K562 (cell line): Measurements from ENCODE around the gene EIF4EBP2. TPM values are rescaled to one million over a fixed set of nuclear protein-coding genes. Genes with fewer than 3 reads are reported as not detected.

ENCODE experiments used
- ATAC-seq: fragments of 200-7000 bp; cut with Tn5 transposase; 3 replicates; pipeline ENCODE4 v1.9.1; 2020; ENCODE audit warnings: moderate library complexity
- BruUV-seq: library from RNA; stranded (reverse); fragments of 400-500 nt; replicated peaks from 2 replicates; lab custom pipeline; 2021; lab: Mats Ljungman, UMichigan
- CTCF ChIA-PET: fragments of 300-600 bp; formaldehyde crosslinking; extraction: SDS; loops from one replicate; lab custom pipeline; 2021; ENCODE audit warnings: low intra/inter-chr PET ratio; lab: Yijun Ruan, JAX
- POLR2A ChIA-PET: fragments of 300-600, 350-650 bp; sonication (Branson Sonifier 250); formaldehyde crosslinking; extraction: SDS; loops from one replicate; lab custom pipeline; 2021; ENCODE audit warnings: antibody characterized with exemption, inconsistent platforms; lab: Yijun Ruan, JAX
- DNase-seq, 4 experiments: peaks; one replicate each; pipeline versions ENCODE4 v3.0.0 to v3.0.0-alpha.2; 2011 to 2018; ENCODE audit warnings: low spot score in 3 of 4, mixed read lengths in 3 of 4; ENCODE audit errors: extremely low read depth in 1 of 4
- FAIRE-seq: peaks from 2 replicates; lab custom pipeline; 2011; peaks lifted over from hg19 to GRCh38; lab: Jason Lieb, UNC
- H2AFZ ChIP-seq: 2 replicates; pipeline ENCODE4 v1.6.0; 2011; ENCODE audit warnings: low read depth, low read length, control low read depth, inconsistent platforms
- H3K27ac ChIP-seq: fragments of 200-600 bp; 3 replicates; pipeline ENCODE4 v1.8.0; 2011; ENCODE audit warnings: low read depth, mild to moderate bottlenecking, control low read depth, inconsistent platforms, low read length, moderate library complexity, mixed read lengths; ENCODE audit errors: extremely low read depth
- H3K27me3 ChIP-seq, 2 experiments: fragments of 300-600 bp in 1 of 2; 2 replicates in 1 of 2; 3 replicates in 1 of 2; pipeline versions ENCODE4 v1.6.0 to v1.8.0; 2011; ENCODE audit warnings: inconsistent platforms in 2 of 2, low read length in 2 of 2, mild to moderate bottlenecking in 1 of 2, mixed read lengths in 1 of 2, moderate library complexity in 1 of 2; ENCODE audit not compliant: control insufficient read depth in 2 of 2, insufficient read depth in 2 of 2
- H3K36me3 ChIP-seq: fragments of 300-600 bp; 3 replicates; pipeline ENCODE4 v1.8.0; 2011; ENCODE audit warnings: mild to moderate bottlenecking, low read length, inconsistent platforms; ENCODE audit not compliant: control insufficient read depth, insufficient read depth
- H3K4me1 ChIP-seq, 2 experiments: fragments of 200-600 bp in 1 of 2; replicated peaks in 1 of 2; 2 replicates in 1 of 2; 3 replicates in 1 of 2; pipeline versions ENCODE4 v1.5.1 to v1.8.0; 2011; ENCODE audit warnings: inconsistent platforms in 2 of 2, low read length in 2 of 2, mild to moderate bottlenecking in 1 of 2, mixed read lengths in 1 of 2, moderate library complexity in 1 of 2; ENCODE audit not compliant: control insufficient read depth in 2 of 2, insufficient read depth in 2 of 2
- H3K4me2 ChIP-seq: 2 replicates; pipeline ENCODE4 v1.6.1; 2011; ENCODE audit warnings: low read length, control low read depth, inconsistent platforms, mixed read lengths; ENCODE audit not compliant: insufficient read depth
- H3K4me3 ChIP-seq: fragments of 200-600 bp; sonication (generic), shearing (Covaris generic); 2 replicates; pipeline ENCODE4 v1.5.1; 2016; ENCODE audit warnings: control low read depth, inconsistent platforms
- H3K79me2 ChIP-seq: fragments of 200-600 bp; 3 replicates; pipeline ENCODE4 v1.8.0; 2011; ENCODE audit warnings: low read length, inconsistent platforms; ENCODE audit not compliant: control insufficient read depth, insufficient read depth
- H3K9ac ChIP-seq, 2 experiments: 2 replicates each; pipeline versions ENCODE4 v1.6.0 to v1.6.1; 2011; ENCODE audit warnings: low read depth in 2 of 2, low read length in 2 of 2, control low read depth in 1 of 2, inconsistent platforms in 1 of 2, mild to moderate bottlenecking in 1 of 2, mixed read lengths in 1 of 2; ENCODE audit not compliant: insufficient read depth in 1 of 2
- H3K9me1 ChIP-seq: one replicate; pipeline ENCODE4 v1.6.0; 2011; ENCODE audit warnings: inconsistent platforms, mild to moderate bottlenecking, low read length, moderate library complexity; ENCODE audit not compliant: control insufficient read depth, insufficient read depth
- H3K9me3 ChIP-seq: replicated peaks from 2 replicates; pipeline ENCODE4 v1.5.1; 2011; ENCODE audit warnings: low read depth, low read length, inconsistent platforms; ENCODE audit not compliant: control insufficient read depth, insufficient read depth
- H4K20me1 ChIP-seq: replicated peaks from 2 replicates; pipeline ENCODE4 v1.6.1; 2011; ENCODE audit warnings: low read length, inconsistent platforms, mixed read lengths; ENCODE audit not compliant: control insufficient read depth, insufficient read depth
- C11orf30 ChIP-seq: fragments of 450-650 bp; IDR thresholded peaks from 2 replicates; pipeline ENCODE4 v1.6.1; 2016; ENCODE audit warnings: low read depth, mild to moderate bottlenecking
- CEBPG ChIP-seq, 3 experiments: fragments of 200-800 bp in 1 of 3; sonication (Bioruptor generic) in 1 of 3; sonication (generic) in 1 of 3; formaldehyde crosslinking in 1 of 3; IDR thresholded peaks in 2 of 3; conservative IDR thresholded peaks in 1 of 3; 2 replicates each; pipeline versions ENCODE4 v1.6.1 to v1.8.0; 2016 to 2022; ENCODE audit warnings: missing compliant biosample characterization in 2 of 3, missing genetic modification characterization in 2 of 3, mild to moderate bottlenecking in 1 of 3, missing genetic modification reagents in 1 of 3
- MAFK ChIP-seq: IDR thresholded peaks from 2 replicates; pipeline ENCODE4 v1.6.1; 2011; ENCODE audit warnings: low read length, improper control_type of control experiment
- MEF2D ChIP-seq: conservative IDR thresholded peaks from 2 replicates; pipeline ENCODE4 v1.6.1; 2016; ENCODE audit warnings: low read depth, missing genetic modification characterization, missing compliant biosample characterization
- POLR2A ChIP-seq: fragments of 450-650 bp; conservative IDR thresholded peaks from 2 replicates; pipeline ENCODE4 v1.6.1; 2016
- ZBTB8A ChIP-seq: fragments of 450-650 bp; IDR thresholded peaks from 2 replicates; pipeline ENCODE4 v1.6.1; 2018; ENCODE audit warnings: mild to moderate bottlenecking, moderate library complexity; ENCODE audit not compliant: partially characterized antibody
- ZNF740 ChIP-seq, 3 experiments: fragments of 200-800 bp in 1 of 3; sonication (Bioruptor generic) in 1 of 3; sonication (generic) in 1 of 3; formaldehyde crosslinking in 1 of 3; IDR thresholded peaks; 2 replicates each; pipeline versions ENCODE4 v1.6.1 to v1.8.0; 2016 to 2022; ENCODE audit warnings: mild to moderate bottlenecking in 2 of 3, missing compliant biosample characterization in 2 of 3, missing genetic modification characterization in 2 of 3, missing genetic modification reagents in 1 of 3
- WGBS: fragments of 100-300 bp; shearing (Covaris generic); methylation state at CpG from one replicate; pipeline ENCODE4 v1.1.6; 2016; ENCODE audit warnings: low coverage, mixed read lengths; ENCODE audit not compliant: insufficient coverage; ENCODE audit errors: missing lambda C conversion rate; 5-methylcytosine and 5-hydroxymethylcytosine counted together
- in situ Hi-C: fragments of 300-500 bp; cut with MboI; formaldehyde crosslinking; loops from 4 replicates; pipeline ENCODE4 v1.15.0; 2018; ENCODE audit warnings: inconsistent platforms, mixed read lengths
- intact Hi-C: fragments of 100-400 bp; cut with micrococcal nuclease; formaldehyde crosslinking; loops from 2 replicates; pipeline ENCODE4 v1.14.2; 2022
- polyA plus RNA-seq, 8 experiments: library from polyadenylated mRNA; depleted of rRNA in 4 of 8; stranded (reverse) in 5 of 8; unstranded in 3 of 8; fragments of >200 nt; fragmentation: Nextera tagmentation in 2 of 8; fragmentation: Illumina TruSeq in 1 of 8; extraction: Ambion mirVana in 2 of 8; extraction: Trizol in 1 of 8; gene quantifications; 2 replicates each; pipeline versions ENCODE4 v1.2.1 to v1.2.3, GENCODE V29; 2011 to 2014; ENCODE audit warnings: inconsistent platforms in 1 of 8, missing spikeins in 1 of 8
- total RNA-seq, 7 experiments: library from RNA; depleted of rRNA in 6 of 7; stranded (reverse); fragments of >200 nt in 6 of 7; fragmentation: Illumina TruSeq in 2 of 7; extraction: Trizol in 2 of 7; gene quantifications; 2 replicates each; pipeline versions ENCODE4 v1.2.1 to v1.2.3, GENCODE V29; 2011 to 2021; ENCODE audit warnings: low replicate concordance in 1 of 7
- TF ChIP-seq, protein P1 (sequence below), 2 experiments: IDR thresholded peaks in 1 of 2; conservative IDR thresholded peaks in 1 of 2; 2 replicates each; pipeline ENCODE4 v1.6.1; 2016; ENCODE audit warnings: low read depth in 2 of 2, mild to moderate bottlenecking in 1 of 2, missing compliant biosample characterization in 1 of 2, missing genetic modification characterization in 1 of 2, moderate library complexity in 1 of 2
- TF ChIP-seq, protein P2 (sequence below), 3 experiments: IDR thresholded peaks in 2 of 3; conservative IDR thresholded peaks in 1 of 3; 2 replicates each; pipeline ENCODE4 v1.5.1; 2011 to 2012; ENCODE audit warnings: low read length in 3 of 3, mild to moderate bottlenecking in 3 of 3, control low read depth in 2 of 3, improper control_type of control experiment in 1 of 3, inconsistent platforms in 1 of 3, low read depth in 1 of 3, mixed read lengths in 1 of 3, moderate library complexity in 1 of 3; ENCODE audit not compliant: insufficient read depth in 2 of 3

Gene EIF4EBP2
- total and polyA plus RNA-seq, 9 of the 15 experiments (the other 6 are each of a cell fraction or from before 2014, with no cell fraction given): 16.1 to 67.5 (median 38.3) TPM

DNA sequence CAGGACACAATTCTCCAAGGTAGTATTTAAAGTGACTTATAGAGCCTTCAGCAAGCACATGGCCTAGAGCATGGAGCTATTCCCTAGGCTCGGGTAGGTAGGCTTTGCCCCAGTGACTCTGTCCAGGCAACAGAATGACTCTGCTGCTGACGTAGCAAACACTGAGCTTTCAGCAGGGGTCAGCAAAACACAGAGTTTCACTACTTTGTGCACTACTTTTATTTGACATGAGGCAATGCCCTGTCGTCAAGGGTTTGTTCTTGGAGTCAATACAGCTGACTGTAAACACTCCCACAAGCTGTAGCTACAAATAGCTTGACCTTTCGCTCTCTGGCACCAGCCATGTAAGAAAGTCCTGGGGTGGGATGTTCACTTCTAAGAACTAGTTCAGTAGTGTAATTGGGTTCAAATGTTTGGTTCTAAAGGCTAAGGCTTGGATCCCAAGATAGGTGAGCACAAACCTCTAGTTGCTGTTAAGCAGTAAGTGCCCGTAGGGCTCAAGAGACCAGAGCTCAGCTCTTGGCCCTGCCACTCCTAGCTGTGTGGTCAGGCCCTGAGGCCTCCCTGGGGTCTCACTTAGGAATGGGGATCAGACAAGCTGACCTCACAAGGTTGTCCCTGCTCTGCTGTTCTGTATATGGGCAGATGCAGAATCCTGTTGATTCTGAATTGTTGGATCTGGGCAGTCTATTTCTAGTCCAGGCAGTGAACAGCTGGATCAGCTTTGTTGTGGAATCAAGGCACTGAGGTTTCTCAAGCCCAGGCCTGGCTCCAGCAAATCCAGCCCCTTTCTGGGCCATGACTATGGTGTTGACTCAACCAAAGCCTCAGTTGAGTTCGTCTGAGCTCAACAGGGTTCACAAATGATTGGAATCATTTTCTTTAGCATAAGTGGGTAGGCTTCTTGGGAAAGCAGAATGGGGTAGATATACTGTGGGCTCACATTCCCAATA lies 26.8 kb downstream of the EIF4EBP2 start:
- intact Hi-C loops: no loop called here
- Histone ChIP-seq H2AFZ (no peak overlapping the region), H3K27me3 (peaks cover 0 to 12% of the 10 kb centered on the region in 2 experiments; a peak in 3 of 5 replicates), H3K79me2 (no peaks in the 10 kb centered on the region), H4K20me1 (no peaks in the 10 kb centered on the region), H3K9ac (no peak overlapping the region), H3K4me3 (no peak overlapping the region), H3K27ac (no peak overlapping the region), H3K36me3 (peaks cover 28% of the 10 kb centered on the region), H3K9me3 (no peaks in the 10 kb centered on the region), H3K4me1 (no peaks in the 10 kb centered on the region), H3K9me1 (no peaks in the 10 kb centered on the region), H3K4me2 (no peak overlapping the region)
- WGBS: 55% methylated on average over 6 of the region's 6 CpGs
- DNase-seq (peak in 1 of 4 experiments; percentile 41), FAIRE-seq (peak; percentile 84), ATAC-seq (peak; percentile 74)
- in situ Hi-C loops: no loop called here
- BruUV-seq: no TSS peak
- CTCF ChIA-PET: no interaction called here
- POLR2A ChIA-PET: interaction anchor here (0.6 to 2.4 kb wide), 8 partner anchors 9 to 488 kb away, joined by 3 to 11 read pairs (median 4); no protein-coding TSS in a partner anchor
- TF ChIP-seq C11orf30: peak; percentile 52; the same call in 1 of the 2 replicates
- TF ChIP-seq, protein P1, sequence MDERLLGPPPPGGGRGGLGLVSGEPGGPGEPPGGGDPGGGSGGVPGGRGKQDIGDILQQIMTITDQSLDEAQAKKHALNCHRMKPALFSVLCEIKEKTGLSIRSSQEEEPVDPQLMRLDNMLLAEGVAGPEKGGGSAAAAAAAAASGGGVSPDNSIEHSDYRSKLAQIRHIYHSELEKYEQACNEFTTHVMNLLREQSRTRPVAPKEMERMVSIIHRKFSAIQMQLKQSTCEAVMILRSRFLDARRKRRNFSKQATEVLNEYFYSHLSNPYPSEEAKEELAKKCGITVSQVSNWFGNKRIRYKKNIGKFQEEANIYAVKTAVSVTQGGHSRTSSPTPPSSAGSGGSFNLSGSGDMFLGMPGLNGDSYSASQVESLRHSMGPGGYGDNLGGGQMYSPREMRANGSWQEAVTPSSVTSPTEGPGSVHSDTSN (CRISPR knock-in tag; IDR thresholded peaks at IDR 0.05; ENCODE audit: low read depth): no peak
- TF ChIP-seq, protein P1 (tag; conservative IDR thresholded peaks at IDR 0.05; ENCODE audit: low read depth): peak; percentile 35; the same call in 1 of the 2 replicates
- peak; percentile 42; the same call in 1 of the 2 replicates for TF ChIP-seq MAFK
- TF ChIP-seq ZNF740 (CRISPR knock-in tag; IDR thresholded peaks at IDR 0.05): no peak
- no peak for TF ChIP-seq ZNF740 (tag; IDR thresholded peaks at IDR 0.05)
- no peak for TF ChIP-seq CEBPG (CRISPR knock-in tag; IDR thresholded peaks at IDR 0.05)
- peak in 1 of 2 experiments; percentile 50; a peak in 1 of 4 replicates for TF ChIP-seq CEBPG (tag; conservative IDR thresholded peaks at IDR 0.05 in 1 of 2, IDR thresholded peaks at IDR 0.05 in 1 of 2)
- no peak for TF ChIP-seq ZBTB8A
- TF ChIP-seq MEF2D: 0 out of 2 replicates have a peak, but pooled peaks have one; percentile 13
- 0 out of 2 replicates have a peak, but pooled peaks have one; percentile 12 for TF ChIP-seq POLR2A
- TF ChIP-seq, protein P2, sequence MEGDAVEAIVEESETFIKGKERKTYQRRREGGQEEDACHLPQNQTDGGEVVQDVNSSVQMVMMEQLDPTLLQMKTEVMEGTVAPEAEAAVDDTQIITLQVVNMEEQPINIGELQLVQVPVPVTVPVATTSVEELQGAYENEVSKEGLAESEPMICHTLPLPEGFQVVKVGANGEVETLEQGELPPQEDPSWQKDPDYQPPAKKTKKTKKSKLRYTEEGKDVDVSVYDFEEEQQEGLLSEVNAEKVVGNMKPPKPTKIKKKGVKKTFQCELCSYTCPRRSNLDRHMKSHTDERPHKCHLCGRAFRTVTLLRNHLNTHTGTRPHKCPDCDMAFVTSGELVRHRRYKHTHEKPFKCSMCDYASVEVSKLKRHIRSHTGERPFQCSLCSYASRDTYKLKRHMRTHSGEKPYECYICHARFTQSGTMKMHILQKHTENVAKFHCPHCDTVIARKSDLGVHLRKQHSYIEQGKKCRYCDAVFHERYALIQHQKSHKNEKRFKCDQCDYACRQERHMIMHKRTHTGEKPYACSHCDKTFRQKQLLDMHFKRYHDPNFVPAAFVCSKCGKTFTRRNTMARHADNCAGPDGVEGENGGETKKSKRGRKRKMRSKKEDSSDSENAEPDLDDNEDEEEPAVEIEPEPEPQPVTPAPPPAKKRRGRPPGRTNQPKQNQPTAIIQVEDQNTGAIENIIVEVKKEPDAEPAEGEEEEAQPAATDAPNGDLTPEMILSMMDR (IDR thresholded peaks at IDR 0.05 in 2 of 3, conservative IDR thresholded peaks at IDR 0.05 in 1 of 3; ENCODE audit: insufficient read depth in 2 of 3, low read depth in 1 of 3, low read length in 3 of 3): peak in 1 of 3 experiments; percentile 35; a peak in 2 of 6 replicates
